CD4-positive, alpha-beta memory T cell (primary cell): ENCODE data around the gene CALHM3. TPM values are rescaled to one million over a fixed set of nuclear protein-coding genes. Genes with fewer than 3 reads are reported as not detected.

ENCODE experiments used
- CTCF ChIA-PET: fragments of 350-600 bp; sonication (Branson Sonifier 250); formaldehyde crosslinking; loops from one replicate; lab custom pipeline; 2021; ENCODE audit warnings: inconsistent platforms; ENCODE audit not compliant: partially characterized antibody; lab: Charles Lee
- POLR2A ChIA-PET: fragments of 350-600 bp; sonication (Branson Sonifier 250); formaldehyde crosslinking; loops from one replicate; lab custom pipeline; 2021; ENCODE audit not compliant: partially characterized antibody; lab: Charles Lee
- DNase-seq, 5 donors: peaks; one replicate each; pipeline versions ENCODE4 v3.0.0 to v3.0.0-alpha.2; 2020 to 2022; ENCODE audit warnings: mixed read lengths in 1 of 5
- H3K27ac ChIP-seq: one replicate; pipeline ENCODE4 v1.7.0; 2013; ENCODE audit warnings: low read depth, low read length
- H3K27me3 ChIP-seq: 2 replicates; pipeline ENCODE4 v1.7.0; 2013; ENCODE audit warnings: mild to moderate bottlenecking, low read length, moderate library complexity; ENCODE audit not compliant: insufficient read depth
- H3K36me3 ChIP-seq: 2 replicates; pipeline ENCODE4 v1.7.0; 2013; ENCODE audit warnings: mild to moderate bottlenecking, low read length, moderate library complexity; ENCODE audit not compliant: insufficient read depth
- H3K4me1 ChIP-seq: 2 replicates; pipeline ENCODE4 v1.7.0; 2013; ENCODE audit warnings: mild to moderate bottlenecking, low read length, moderate library complexity; ENCODE audit not compliant: insufficient read depth
- H3K4me3 ChIP-seq, 2 donors: one replicate each; pipeline ENCODE4 v1.7.0; 2013; ENCODE audit warnings: low read length in 2 of 2, mild to moderate bottlenecking in 1 of 2
- H3K9me3 ChIP-seq, 2 donors: one replicate each; pipeline ENCODE4 v1.7.0; 2013; ENCODE audit warnings: low read length in 2 of 2, control low read depth in 1 of 2; ENCODE audit not compliant: control insufficient read depth in 1 of 2
- H3K27ac Mint-ChIP-seq, 7 donors: one replicate each; pipeline ENCODE4 v1.8.0; 2020 to 2021; ENCODE audit warnings: mixed read lengths in 7 of 7, mild to moderate bottlenecking in 6 of 7, inconsistent platforms in 3 of 7, moderate library complexity in 3 of 7
- H3K27me3 Mint-ChIP-seq, 2 donors: one replicate each; pipeline ENCODE4 v1.8.0; 2020 to 2021; ENCODE audit warnings: mixed read lengths in 2 of 2
- H3K36me3 Mint-ChIP-seq, 2 donors: one replicate each; pipeline ENCODE4 v1.8.0; 2020 to 2021; ENCODE audit warnings: mixed read lengths in 2 of 2, inconsistent platforms in 1 of 2, mild to moderate bottlenecking in 1 of 2
- H3K4me1 Mint-ChIP-seq, 4 donors: one replicate each; pipeline ENCODE4 v1.8.0; 2020 to 2021; ENCODE audit warnings: mixed read lengths in 4 of 4, mild to moderate bottlenecking in 1 of 4
- H3K4me3 Mint-ChIP-seq, 8 donors: one replicate each; pipeline ENCODE4 v1.8.0; 2020 to 2021; ENCODE audit warnings: mixed read lengths in 8 of 8, mild to moderate bottlenecking in 7 of 8, moderate library complexity in 6 of 8, inconsistent platforms in 3 of 8
- H3K9me3 Mint-ChIP-seq, 8 donors: one replicate each; pipeline ENCODE4 v1.8.0; 2020 to 2021; ENCODE audit warnings: mixed read lengths in 8 of 8, mild to moderate bottlenecking in 5 of 8, inconsistent platforms in 3 of 8, moderate library complexity in 1 of 8
- intact Hi-C: fragments of 100-400 bp; cut with micrococcal nuclease; formaldehyde crosslinking; loops from one replicate; pipeline ENCODE4 v1.15.1; 2023
- polyA plus RNA-seq, 2 donors: library from polyadenylated mRNA; unstranded; fragments of 300-500 nt; fragmentation: Illumina TruSeq; gene quantifications; one replicate each; pipeline ENCODE4 v1.2.3, GENCODE V29; 2021
- total RNA-seq, 2 experiments: library from RNA; stranded (reverse); gene quantifications; one replicate each; pipeline ENCODE4 v1.2.3, GENCODE V29; 2021

The CALHM3 gene
- total and polyA plus RNA-seq, 4 experiments from 2014 or later = not detected

DNA sequence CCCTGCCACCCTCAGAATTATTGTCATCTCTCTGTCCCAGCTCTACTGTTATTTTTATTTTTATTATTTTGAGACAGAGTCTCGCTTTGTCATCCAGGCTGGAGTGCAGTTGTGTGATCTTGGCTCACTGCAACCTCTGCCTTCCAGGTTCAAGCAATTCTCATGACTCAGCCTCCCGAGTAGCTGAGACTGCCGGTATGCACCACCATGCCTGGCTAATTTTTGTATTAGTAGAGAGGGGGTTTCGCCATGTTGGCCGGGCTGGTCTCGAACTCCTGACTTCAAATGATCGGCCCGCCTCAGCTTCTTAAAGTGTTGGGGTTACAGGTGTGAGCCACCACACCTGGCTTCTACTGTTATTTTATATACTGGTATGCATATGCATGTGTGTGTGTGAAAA, 37.8 kb downstream of the CALHM3 start:
- no peaks in the 10 kb centered on the region for H3K9me3 Mint-ChIP-seq
- Histone ChIP-seq H3K4me3 (no peak overlapping the region), H3K4me1 (no peaks in the 10 kb centered on the region), H3K36me3 (peaks cover 78% of the 10 kb centered on the region), H3K27me3 (no peaks in the 10 kb centered on the region), H3K27ac (no peak overlapping the region), H3K9me3 (no peaks in the 10 kb centered on the region)
- intact Hi-C loops = no loop called here
- no peaks in the 10 kb centered on the region for H3K27me3 Mint-ChIP-seq
- ChIA-PET CTCF (interaction anchor here (0.9 to 1.6 kb wide), 3 partner anchors 25 to 47 kb away, joined by 3 read pairs; no protein-coding TSS in a partner anchor), POLR2A (interaction anchor here (1.0 to 4.0 kb wide), 2 partner anchors 11 to 30 kb away, joined by 3 to 23 read pairs; partner anchors contain the start of gene CALHM2)
- peaks cover 39 to 87% of the 10 kb centered on the region in 2 donors for H3K36me3 Mint-ChIP-seq
- no peak overlapping the region for H3K4me3 Mint-ChIP-seq
- H3K4me1 Mint-ChIP-seq = peaks cover 0 to 18% (median 9%) of the 10 kb centered on the region in 4 donors
- no peak overlapping the region for H3K27ac Mint-ChIP-seq
- no peak for DNase-seq

DNA sequence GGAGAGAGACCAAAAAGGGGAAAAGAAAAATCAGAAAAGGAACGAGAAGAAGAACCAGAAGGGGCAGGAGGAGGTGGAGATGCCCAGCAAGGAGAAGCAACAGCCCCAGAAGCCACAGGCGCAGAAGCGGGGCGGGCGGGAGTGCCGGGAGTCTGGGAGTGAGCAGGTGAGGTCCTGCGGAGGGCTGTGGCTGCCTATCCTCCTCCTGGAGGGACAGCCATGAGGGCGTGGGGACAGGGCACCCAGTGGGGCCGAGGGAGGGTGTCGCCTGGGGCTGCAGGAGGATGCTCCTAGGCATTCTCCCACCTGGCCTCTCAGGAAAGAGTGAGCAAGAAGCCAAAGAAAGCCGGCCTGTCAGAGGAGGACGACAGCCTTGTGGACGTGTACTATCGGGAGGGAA, 38.6 kb downstream of the CALHM3 start:
- H3K4me1 Mint-ChIP-seq = peaks cover 0 to 14% (median 6%) of the 10 kb centered on the region in 4 donors
- no peaks in the 10 kb centered on the region for H3K9me3 Mint-ChIP-seq
- DNase-seq = no peak
- H3K4me3 Mint-ChIP-seq = no peak overlapping the region
- ChIA-PET POLR2A (interaction anchor here (1.0 to 4.0 kb wide), 2 partner anchors 12 to 31 kb away, joined by 3 to 23 read pairs; partner anchors contain the start of gene CALHM2), CTCF (no interaction called here)
- H3K27me3 Mint-ChIP-seq = no peaks in the 10 kb centered on the region
- peaks cover 35 to 82% of the 10 kb centered on the region in 2 donors for H3K36me3 Mint-ChIP-seq
- intact Hi-C loops = no loop called here
- Histone ChIP-seq H3K27ac (no peak overlapping the region), H3K4me1 (no peaks in the 10 kb centered on the region), H3K4me3 (no peak overlapping the region), H3K36me3 (peaks cover 74% of the 10 kb centered on the region), H3K9me3 (no peaks in the 10 kb centered on the region), H3K27me3 (no peaks in the 10 kb centered on the region)
- peak overlapping the region in 3 of 7 donors; percentile 40 to 84 (median 51) for H3K27ac Mint-ChIP-seq

DNA sequence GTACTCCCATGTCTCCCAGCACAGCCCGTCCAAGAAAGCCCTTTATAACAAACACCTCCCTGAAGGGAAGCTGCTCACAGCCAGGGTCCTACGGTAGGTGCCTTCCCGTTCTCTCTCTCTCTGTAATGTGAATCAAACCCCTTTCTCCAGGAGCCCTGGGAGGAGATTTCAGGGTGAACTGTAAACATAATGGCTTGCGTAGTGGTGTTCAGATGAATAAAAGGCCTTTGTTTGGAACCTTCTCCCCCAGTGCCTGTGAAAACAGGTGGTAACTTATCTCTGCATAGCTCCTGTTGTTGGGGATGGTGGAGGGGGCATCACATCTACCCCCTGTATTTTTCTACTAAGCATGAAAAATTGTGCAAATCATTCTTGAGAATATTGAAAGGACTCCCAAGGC, 39.3 kb downstream of the CALHM3 start:
- CTCF ChIA-PET = no interaction called here
- DNase-seq = no peak
- Histone ChIP-seq H3K9me3 (no peaks in the 10 kb centered on the region), H3K4me3 (no peak overlapping the region), H3K4me1 (no peaks in the 10 kb centered on the region), H3K27ac (no peak overlapping the region), H3K27me3 (no peaks in the 10 kb centered on the region), H3K36me3 (peaks cover 67% of the 10 kb centered on the region)
- intact Hi-C loops = no loop called here
- Mint-ChIP-seq H3K27me3 (no peaks in the 10 kb centered on the region), H3K9me3 (no peaks in the 10 kb centered on the region), H3K4me1 (peaks cover 0 to 8% (median 3%) of the 10 kb centered on the region in 4 donors), H3K4me3 (no peak overlapping the region), H3K36me3 (peaks cover 28 to 80% of the 10 kb centered on the region in 2 donors), H3K27ac (peak overlapping the region in 2 of 7 donors; percentile 37 to 40)
- POLR2A ChIA-PET = no interaction called here

DNA sequence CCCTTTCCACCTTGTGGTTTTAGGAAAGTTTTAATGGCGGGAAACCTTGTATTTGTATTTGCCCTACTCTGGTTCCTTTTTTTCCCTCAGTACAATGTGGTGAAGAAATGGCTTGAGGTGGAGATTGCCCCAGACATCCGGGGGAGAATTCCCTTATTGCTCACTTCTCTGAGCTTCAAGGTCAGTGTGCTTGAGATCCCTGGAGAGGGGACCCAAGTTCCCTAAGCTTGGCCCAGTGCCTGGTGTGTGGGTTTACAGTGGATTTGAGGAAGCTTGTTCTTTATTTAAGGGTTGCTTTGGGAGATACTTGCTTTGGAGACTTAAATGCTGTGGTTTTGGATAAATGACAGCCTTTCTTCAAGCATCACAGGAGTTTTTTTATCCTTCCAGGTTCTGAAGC, 45.2 kb downstream of the CALHM3 start:
- no peak overlapping the region for H3K4me3 ChIP-seq
- CTCF ChIA-PET = interaction anchor here (1.2 to 2.1 kb wide), 3 partner anchors 10 to 28 kb away, joined by 3 to 6 read pairs (median 4); no protein-coding TSS in a partner anchor
- H3K9me3 ChIP-seq = no peaks in the 10 kb centered on the region
- H3K27me3 ChIP-seq = no peaks in the 10 kb centered on the region
- Mint-ChIP-seq H3K4me3 (no peak overlapping the region), H3K27ac (peak overlapping the region in 2 of 7 donors; percentile 27 to 72), H3K9me3 (peaks cover 0 to 2% (median 0%) of the 10 kb centered on the region in 8 donors), H3K27me3 (no peaks in the 10 kb centered on the region), H3K4me1 (peaks cover 14 to 41% (median 24%) of the 10 kb centered on the region in 4 donors), H3K36me3 (peaks cover 29 to 65% of the 10 kb centered on the region in 2 donors)
- peaks cover 47% of the 10 kb centered on the region for H3K36me3 ChIP-seq
- intact Hi-C loops = no loop called here
- no peak for DNase-seq
- POLR2A ChIA-PET = interaction anchor here (1.6 kb wide), 1 partner anchor 19 kb away, joined by 3 read pairs; the partner anchor contains the start of gene CALHM2
- peaks cover 25% of the 10 kb centered on the region for H3K4me1 ChIP-seq
- H3K27ac ChIP-seq = no peak overlapping the region

DNA sequence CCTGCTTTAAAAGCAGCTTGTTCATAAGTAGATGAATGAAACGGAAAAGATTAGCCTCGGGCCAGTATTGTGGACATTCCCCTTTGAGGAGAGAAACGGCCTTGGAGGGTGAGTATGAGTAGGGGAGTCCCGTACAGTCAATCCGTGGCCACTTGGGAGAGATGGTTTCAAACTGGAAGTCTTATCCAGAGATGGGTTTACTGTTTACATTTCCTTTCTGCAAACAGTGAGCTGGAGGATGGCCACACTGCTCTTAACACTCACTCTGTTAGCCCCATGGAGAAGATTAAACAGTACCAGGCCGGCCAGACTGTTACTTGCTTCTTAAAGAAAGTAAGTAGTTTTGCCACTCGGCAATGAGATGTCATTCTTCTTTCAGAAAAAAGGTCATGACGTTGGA, 47.1 kb downstream of the CALHM3 start:
- Mint-ChIP-seq H3K27ac (peak overlapping the region in 2 of 7 donors; percentile 47 to 82), H3K36me3 (peaks cover 27 to 67% of the 10 kb centered on the region in 2 donors), H3K4me3 (no peak overlapping the region), H3K4me1 (peaks cover 21 to 60% (median 36%) of the 10 kb centered on the region in 4 donors), H3K27me3 (no peaks in the 10 kb centered on the region), H3K9me3 (peaks cover 0 to 2% (median 0%) of the 10 kb centered on the region in 8 donors)
- no peaks in the 10 kb centered on the region for H3K9me3 ChIP-seq
- ChIA-PET POLR2A (interaction anchor here (1.1 kb wide), 1 partner anchor 19 kb away, joined by 3 read pairs; no protein-coding TSS in a partner anchor), CTCF (interaction anchor here (1.6 kb wide), 1 partner anchor 19 kb away, joined by 4 read pairs; no protein-coding TSS in a partner anchor)
- no peak overlapping the region for H3K27ac ChIP-seq
- no peaks in the 10 kb centered on the region for H3K27me3 ChIP-seq
- no peak for DNase-seq
- peaks cover 40% of the 10 kb centered on the region for H3K36me3 ChIP-seq
- H3K4me1 ChIP-seq = peaks cover 32% of the 10 kb centered on the region
- intact Hi-C loops = no loop called here
- no peak overlapping the region for H3K4me3 ChIP-seq

DNA sequence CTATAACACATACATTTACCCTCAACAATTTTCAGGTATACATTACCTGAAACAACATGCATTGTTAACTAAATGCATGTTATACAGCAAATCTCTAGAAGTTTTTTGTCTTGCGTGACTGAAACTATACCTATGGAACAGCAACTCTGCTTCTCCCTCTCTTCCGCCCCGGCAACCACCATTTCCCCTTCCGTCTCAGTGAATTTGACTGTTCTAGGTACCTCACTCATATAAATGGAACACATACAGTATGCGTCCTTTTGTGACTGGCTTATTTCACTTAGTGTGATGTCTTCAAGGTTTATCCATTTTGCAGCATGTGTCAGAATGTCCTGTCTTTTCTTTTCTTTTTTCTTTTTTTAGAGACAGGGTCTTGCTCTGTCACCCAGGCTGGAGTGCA, 49.4 kb downstream of the CALHM3 start:
- Histone ChIP-seq H3K27ac (no peak overlapping the region), H3K4me1 (peaks cover 32% of the 10 kb centered on the region), H3K9me3 (no peaks in the 10 kb centered on the region), H3K4me3 (no peak overlapping the region), H3K36me3 (peaks cover 39% of the 10 kb centered on the region), H3K27me3 (no peaks in the 10 kb centered on the region)
- H3K4me3 Mint-ChIP-seq = peak overlapping the region; percentile 13 to 77 (median 60)
- peak overlapping the region in 5 of 7 donors; percentile 1 to 25 (median 20) for H3K27ac Mint-ChIP-seq
- peaks cover 34 to 58% of the 10 kb centered on the region in 2 donors for H3K36me3 Mint-ChIP-seq
- H3K4me1 Mint-ChIP-seq = peaks cover 21 to 53% (median 36%) of the 10 kb centered on the region in 4 donors
- DNase-seq = peak in 3 of 5 donors; percentile 9 to 24 (median 19)
- POLR2A ChIA-PET = no interaction called here
- intact Hi-C loops = no loop called here
- CTCF ChIA-PET = interaction anchor here (0.9 kb wide), 1 partner anchor 13 kb away, joined by 4 read pairs; no protein-coding TSS in a partner anchor
- no peaks in the 10 kb centered on the region for H3K27me3 Mint-ChIP-seq
- H3K9me3 Mint-ChIP-seq = peaks cover 0 to 2% (median 0%) of the 10 kb centered on the region in 8 donors

DNA sequence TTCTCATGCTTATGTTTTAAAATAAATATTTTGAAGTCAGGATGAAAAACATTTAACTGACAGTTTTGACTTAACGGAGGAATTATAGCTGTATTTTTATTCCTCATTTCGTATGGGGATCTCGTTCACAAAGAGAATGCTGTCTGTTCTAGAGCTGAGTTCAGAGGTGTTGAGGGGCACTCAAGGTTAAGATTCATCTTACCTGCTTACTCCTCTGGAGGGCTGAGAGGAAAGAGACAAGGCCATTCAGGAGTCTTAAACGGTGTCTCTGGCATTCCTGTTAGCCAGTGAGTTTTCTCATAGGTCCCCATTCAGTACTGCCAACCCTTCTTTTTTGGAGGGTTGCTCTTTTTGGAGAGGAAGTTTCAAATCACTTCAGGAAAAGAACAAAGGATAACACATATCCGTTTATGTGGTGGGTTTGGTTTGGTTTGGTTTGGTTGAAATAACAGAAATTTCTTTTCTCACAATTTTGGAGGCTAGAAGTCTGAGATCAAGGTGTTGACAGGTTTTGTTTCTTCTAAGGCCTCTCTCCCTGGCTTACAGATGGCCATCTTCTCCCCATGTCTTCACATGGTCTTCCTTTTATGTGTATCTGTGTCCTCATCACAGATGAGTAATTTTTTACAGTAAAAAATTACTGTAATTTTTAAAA, 49.9 kb downstream of the CALHM3 start:
- POLR2A ChIA-PET = no interaction called here
- Histone ChIP-seq H3K27me3 (no peaks in the 10 kb centered on the region), H3K4me3 (no peak overlapping the region), H3K36me3 (peaks cover 38% of the 10 kb centered on the region), H3K27ac (no peak overlapping the region), H3K4me1 (peaks cover 32% of the 10 kb centered on the region), H3K9me3 (no peaks in the 10 kb centered on the region)
- Mint-ChIP-seq H3K9me3 (peaks cover 0 to 2% (median 0%) of the 10 kb centered on the region in 8 donors), H3K4me1 (peaks cover 21 to 53% (median 36%) of the 10 kb centered on the region in 4 donors), H3K4me3 (peak overlapping the region in 7 of 8 donors; percentile 13 to 77 (median 60)), H3K27ac (peak overlapping the region; percentile 18 to 74 (median 60)), H3K27me3 (no peaks in the 10 kb centered on the region), H3K36me3 (peaks cover 39 to 61% of the 10 kb centered on the region in 2 donors)
- DNase-seq = peak in 2 of 5 donors; percentile 11 to 12
- intact Hi-C loops = no loop called here
- CTCF ChIA-PET = interaction anchor here (1.1 kb wide), 1 partner anchor 57 kb away, joined by 3 read pairs; no protein-coding TSS in a partner anchor
